ENCODE measurements around the gene BEX3. TPM values are rescaled to one million over a fixed set of nuclear protein-coding genes. Genes with fewer than 3 reads are reported as not detected.
"Not testable (repeated sequence)": the region's sequence is repeated elsewhere in the genome, so short reads cannot be mapped to it uniquely, and the experiment has no call there.

The BEX3 gene
- total and polyA plus RNA-seq, 7 donors: 39.1 to 150 (median 125) TPM

DNA sequence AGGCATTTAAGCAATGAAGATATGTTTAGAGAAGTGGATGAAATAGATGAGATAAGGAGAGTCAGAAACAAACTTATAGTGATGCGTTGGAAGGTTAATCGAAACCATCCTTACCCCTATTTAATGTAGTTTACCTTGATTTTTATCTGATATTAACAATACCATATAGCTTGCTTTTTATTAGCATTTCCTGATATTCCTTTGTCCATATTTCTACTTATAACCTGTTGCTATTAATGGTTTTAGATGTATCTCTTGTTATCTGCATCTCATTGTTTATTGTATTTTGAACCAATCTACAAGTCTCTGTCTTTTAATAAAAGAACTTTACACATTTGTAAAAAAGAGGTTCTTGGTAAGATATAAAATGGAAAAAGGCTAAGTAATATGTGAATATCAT is 18.5 kb upstream of the BEX3 start:
- DNase-seq: no peak
- 82 to 87% methylated on average over 2 of the region's 2 CpGs for WGBS, 2 donors
- H3K4me1 ChIP-seq: peaks cover 0 to 4% (median 0%) of the 10 kb centered on the region in 4 donors
- peak overlapping the region in 1 of 4 donors; percentile 66 for H3K4me3 ChIP-seq
- H3K9me3 ChIP-seq: no peaks in the 10 kb centered on the region
- no peaks in the 10 kb centered on the region for H3K36me3 ChIP-seq
- no peaks in the 10 kb centered on the region for H3K27me3 ChIP-seq
- intact Hi-C loops (cut with DNase I): loop anchor here (5.0 kb wide), 1 partner anchor 1941 kb away; no protein-coding TSS in a partner anchor
- TF ChIP-seq EP300 (IDR thresholded peaks at IDR 0.05): no peak
- no peak for TF ChIP-seq POLR2AphosphoS5 (IDR thresholded peaks at IDR 0.05)
- TF ChIP-seq POLR2A (IDR thresholded peaks at IDR 0.05): no peak
- TF ChIP-seq, protein P1, sequence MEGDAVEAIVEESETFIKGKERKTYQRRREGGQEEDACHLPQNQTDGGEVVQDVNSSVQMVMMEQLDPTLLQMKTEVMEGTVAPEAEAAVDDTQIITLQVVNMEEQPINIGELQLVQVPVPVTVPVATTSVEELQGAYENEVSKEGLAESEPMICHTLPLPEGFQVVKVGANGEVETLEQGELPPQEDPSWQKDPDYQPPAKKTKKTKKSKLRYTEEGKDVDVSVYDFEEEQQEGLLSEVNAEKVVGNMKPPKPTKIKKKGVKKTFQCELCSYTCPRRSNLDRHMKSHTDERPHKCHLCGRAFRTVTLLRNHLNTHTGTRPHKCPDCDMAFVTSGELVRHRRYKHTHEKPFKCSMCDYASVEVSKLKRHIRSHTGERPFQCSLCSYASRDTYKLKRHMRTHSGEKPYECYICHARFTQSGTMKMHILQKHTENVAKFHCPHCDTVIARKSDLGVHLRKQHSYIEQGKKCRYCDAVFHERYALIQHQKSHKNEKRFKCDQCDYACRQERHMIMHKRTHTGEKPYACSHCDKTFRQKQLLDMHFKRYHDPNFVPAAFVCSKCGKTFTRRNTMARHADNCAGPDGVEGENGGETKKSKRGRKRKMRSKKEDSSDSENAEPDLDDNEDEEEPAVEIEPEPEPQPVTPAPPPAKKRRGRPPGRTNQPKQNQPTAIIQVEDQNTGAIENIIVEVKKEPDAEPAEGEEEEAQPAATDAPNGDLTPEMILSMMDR (IDR thresholded peaks at IDR 0.05): no peak
- H3K27ac ChIP-seq: peak overlapping the region in 2 of 4 donors; percentile 88 to 89

DNA sequence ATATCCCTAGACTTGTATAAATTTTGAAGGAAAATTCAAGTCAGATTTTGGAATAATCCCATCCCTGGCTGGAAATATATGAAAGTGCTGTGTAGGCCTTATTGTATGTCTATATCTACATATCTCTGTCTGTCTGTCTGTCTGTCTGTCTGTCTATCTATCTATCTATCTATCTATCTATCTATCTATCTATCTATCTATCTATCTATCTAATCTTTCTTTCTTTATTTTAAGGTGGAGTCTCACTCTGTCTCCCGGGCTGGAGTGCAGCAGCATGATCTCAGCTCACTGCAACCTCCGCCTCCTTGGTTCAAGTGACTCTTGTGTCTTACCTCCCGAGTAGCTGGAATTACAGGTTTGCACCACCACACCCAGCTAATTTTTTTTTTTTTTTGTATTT is 16.7 kb upstream of the BEX3 start:
- 88 to 95% methylated on average over 3 of the region's 3 CpGs for WGBS, 2 donors
- not testable (repeated sequence) for H3K36me3 ChIP-seq, H3K9me3 ChIP-seq, DNase-seq, H3K4me1 ChIP-seq, H3K4me3 ChIP-seq, H3K27ac ChIP-seq, H3K27me3 ChIP-seq
- intact Hi-C loops (cut with DNase I): loop anchor here (5.0 kb wide), 1 partner anchor 1942 kb away; no protein-coding TSS in a partner anchor

DNA sequence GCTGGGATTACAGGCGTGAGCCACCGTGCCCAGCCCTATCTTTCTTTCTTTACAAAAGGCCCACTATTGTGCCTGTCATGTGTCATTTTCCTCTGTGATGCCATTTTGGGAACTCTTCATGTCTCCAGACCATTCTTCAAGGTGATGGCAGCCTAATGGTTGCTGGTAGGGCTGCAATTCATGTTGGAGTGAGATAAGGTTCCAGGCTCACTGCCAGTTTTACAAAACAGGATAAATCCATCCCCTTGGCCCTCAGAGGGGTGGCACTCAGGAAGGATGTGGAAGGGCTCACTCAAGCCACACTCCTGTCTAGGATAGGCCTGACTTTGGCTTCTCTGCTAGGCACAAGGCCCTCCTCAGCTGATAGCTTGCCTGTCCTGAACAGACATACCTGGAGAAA is 16.2 kb upstream of the BEX3 start:
- no peaks in the 10 kb centered on the region for H3K36me3 ChIP-seq
- H3K27ac ChIP-seq: no peak overlapping the region
- H3K27me3 ChIP-seq: no peaks in the 10 kb centered on the region
- 83 to 90% methylated on average over 2 of the region's 2 CpGs for WGBS, 2 donors
- intact Hi-C loops (cut with DNase I): no loop called here
- DNase-seq: no peak
- H3K9me3 ChIP-seq: no peaks in the 10 kb centered on the region
- peaks cover 0 to 4% (median 0%) of the 10 kb centered on the region in 4 donors for H3K4me1 ChIP-seq
- no peak overlapping the region for H3K4me3 ChIP-seq
- TF ChIP-seq POLR2A (IDR thresholded peaks at IDR 0.05): no peak
- no peak for TF ChIP-seq POLR2AphosphoS5 (IDR thresholded peaks at IDR 0.05)
- TF ChIP-seq, protein P1 (IDR thresholded peaks at IDR 0.05): no peak
- TF ChIP-seq EP300 (IDR thresholded peaks at IDR 0.05): no peak

DNA sequence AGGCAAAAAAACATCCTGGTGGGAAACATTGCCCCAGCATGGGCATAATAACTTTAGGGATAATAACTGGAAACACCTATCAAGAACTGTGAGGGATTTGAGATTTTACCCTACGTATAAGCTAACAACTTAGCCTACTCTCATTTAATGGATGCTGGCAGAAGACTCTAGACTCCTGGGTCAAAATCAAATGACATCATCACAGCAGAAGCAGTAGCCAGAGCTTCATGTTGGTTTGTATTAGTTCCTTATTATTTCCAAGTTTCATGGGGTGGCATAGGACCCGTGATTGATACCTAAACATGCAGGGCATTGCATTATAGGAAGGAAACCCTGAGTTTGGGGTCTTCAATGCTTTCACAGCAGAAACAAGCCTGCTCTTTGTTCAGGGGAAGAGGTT is 15.4 kb upstream of the BEX3 start:
- DNase-seq: no peak
- TF ChIP-seq, protein P1 (IDR thresholded peaks at IDR 0.05): no peak
- TF ChIP-seq POLR2A (IDR thresholded peaks at IDR 0.05) (no peak), EP300 (IDR thresholded peaks at IDR 0.05) (no peak), POLR2AphosphoS5 (IDR thresholded peaks at IDR 0.05) (no peak)
- no peak overlapping the region for H3K4me3 ChIP-seq
- no peak overlapping the region for H3K27ac ChIP-seq
- H3K9me3 ChIP-seq: no peaks in the 10 kb centered on the region
- 69 to 82% methylated on average over 2 of the region's 2 CpGs for WGBS, 2 donors
- intact Hi-C loops (cut with DNase I): no loop called here
- H3K4me1 ChIP-seq: peaks cover 0 to 4% (median 0%) of the 10 kb centered on the region in 4 donors
- H3K36me3 ChIP-seq: no peaks in the 10 kb centered on the region
- H3K27me3 ChIP-seq: no peaks in the 10 kb centered on the region

DNA sequence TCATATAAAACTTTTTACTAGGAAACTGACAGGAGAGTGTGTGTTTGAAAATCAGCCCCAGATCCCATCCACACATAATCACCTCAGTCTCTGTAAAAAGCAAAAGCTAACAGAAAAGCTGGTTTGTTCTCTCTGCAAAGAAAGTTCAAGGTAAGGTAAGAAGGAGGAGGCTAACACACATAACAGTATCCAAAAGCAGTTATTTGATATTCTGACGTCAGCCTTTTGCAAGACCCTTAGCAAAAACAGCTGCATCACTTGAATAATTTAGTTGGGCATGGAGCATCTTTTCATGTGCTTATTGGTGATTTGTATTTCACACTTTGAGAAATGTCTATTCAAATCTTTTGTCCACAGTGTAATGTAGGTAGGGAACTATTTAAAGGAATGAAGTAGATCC is 14.5 kb upstream of the BEX3 start:
- WGBS, 2 donors: 62 to 67% methylated on average over 1 of the region's 1 CpG

More for the DNA sequence above, 14.5 kb upstream of the BEX3 start:
- intact Hi-C loops (cut with DNase I): no loop called here
- no peaks in the 10 kb centered on the region for H3K36me3 ChIP-seq
- no peak overlapping the region for H3K27ac ChIP-seq
- peaks cover 0 to 4% (median 0%) of the 10 kb centered on the region in 4 donors for H3K4me1 ChIP-seq
- H3K4me3 ChIP-seq: no peak overlapping the region
- TF ChIP-seq, protein P1 (IDR thresholded peaks at IDR 0.05): no peak
- no peak for TF ChIP-seq POLR2A (IDR thresholded peaks at IDR 0.05)
- TF ChIP-seq POLR2AphosphoS5 (IDR thresholded peaks at IDR 0.05): no peak
- TF ChIP-seq EP300 (IDR thresholded peaks at IDR 0.05): no peak
- H3K27me3 ChIP-seq: no peaks in the 10 kb centered on the region
- H3K9me3 ChIP-seq: no peaks in the 10 kb centered on the region
- no peak for DNase-seq

Data from sigmoid colon (tissue), 7 donors.